Measurements from ENCODE around the gene LTA4H.

The LTA4H gene

DNA sequence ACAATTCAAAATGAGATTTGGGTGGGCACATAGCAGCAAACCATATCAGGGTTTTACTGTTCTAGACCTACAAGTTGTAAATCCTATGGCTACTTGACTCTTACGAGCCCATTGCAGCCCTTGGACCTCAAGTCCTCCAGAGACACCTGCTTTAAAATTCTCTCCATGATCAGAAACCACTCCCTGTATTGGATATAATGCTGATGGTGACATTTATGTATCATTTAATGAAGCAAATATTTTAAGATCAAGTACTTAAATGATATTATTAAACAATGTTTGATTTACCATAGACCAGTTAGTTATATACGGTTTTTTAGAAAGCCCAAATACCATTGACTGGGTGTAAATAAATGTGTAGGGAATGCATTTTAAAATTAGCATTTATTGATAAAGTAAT is 68.1 kb downstream of the LTA4H start:
- in situ Hi-C loops (cut with MboI; ENCODE audit: low sequenced_read_pairs), result no loop called here

DNA sequence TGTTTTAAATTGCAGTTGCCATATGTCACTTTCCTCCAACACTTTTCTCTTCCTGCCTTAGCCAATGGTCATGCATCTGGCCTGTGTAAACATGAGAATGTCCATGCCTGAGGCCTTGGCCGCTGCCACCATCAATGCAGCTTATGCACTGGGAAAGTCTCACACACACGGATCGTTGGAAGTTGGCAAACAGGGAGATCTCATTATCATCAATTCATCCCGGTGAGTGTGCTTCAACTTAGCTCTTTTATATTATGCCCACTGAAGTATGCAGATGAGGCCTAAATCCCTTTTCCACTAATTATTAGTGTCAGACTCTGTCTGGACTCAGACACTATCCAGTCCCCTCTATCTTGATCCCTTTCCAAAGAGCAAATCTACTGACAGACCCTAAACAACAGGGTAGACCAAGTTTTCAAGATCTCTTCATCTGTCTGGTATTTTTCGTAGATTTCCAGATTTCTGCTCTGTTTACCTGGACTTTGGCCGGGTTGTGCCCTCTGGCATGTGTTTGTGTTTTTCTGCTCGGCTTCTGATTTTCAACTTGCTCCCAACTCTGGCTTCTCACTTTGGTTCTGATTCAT is 69.0 kb downstream of the LTA4H start:
- in situ Hi-C loops (cut with MboI; ENCODE audit: low sequenced_read_pairs), result no loop called here

DNA sequence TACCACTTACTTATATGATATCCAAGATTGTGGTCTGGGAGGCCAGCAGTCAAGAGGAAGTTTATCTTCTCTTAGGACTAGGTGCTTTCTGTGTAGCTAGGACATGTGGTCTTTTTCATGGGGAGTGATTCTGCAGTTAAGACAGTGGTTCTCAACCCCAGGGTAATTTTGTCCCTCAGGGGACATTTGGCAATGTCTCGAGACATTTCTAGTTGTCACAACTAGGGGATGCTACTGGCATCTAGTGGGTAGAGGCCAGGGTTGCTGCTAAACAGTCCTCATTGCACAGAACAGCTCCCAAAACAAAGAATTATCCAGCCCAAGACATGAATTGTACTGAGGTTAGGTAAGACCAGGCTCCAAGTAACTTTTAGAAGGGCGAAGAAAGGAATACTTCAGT is 72.3 kb downstream of the LTA4H start:
- in situ Hi-C loops (cut with MboI; ENCODE audit: low sequenced_read_pairs), result no loop called here

DNA sequence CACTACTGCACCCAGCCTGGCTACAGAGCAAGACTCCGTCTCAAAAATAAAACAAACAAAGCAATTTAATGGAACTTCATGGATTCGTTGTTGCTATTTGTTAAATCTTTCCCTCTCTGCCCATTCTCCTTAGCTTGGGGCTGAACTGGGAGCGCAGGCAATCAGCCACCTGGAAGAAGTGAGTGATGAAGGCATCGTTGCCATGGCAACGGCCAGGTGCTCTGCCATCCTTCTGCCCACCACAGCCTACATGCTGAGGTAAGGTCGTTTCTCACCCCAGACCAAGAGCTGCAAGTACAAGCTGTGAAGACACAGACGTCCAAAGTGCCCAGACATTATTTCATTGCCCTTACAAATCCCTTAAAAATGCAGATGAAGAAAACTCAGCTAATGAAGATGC is 73.2 kb downstream of the LTA4H start:
- in situ Hi-C loops (cut with MboI; ENCODE audit: low sequenced_read_pairs), result no loop called here

DNA sequence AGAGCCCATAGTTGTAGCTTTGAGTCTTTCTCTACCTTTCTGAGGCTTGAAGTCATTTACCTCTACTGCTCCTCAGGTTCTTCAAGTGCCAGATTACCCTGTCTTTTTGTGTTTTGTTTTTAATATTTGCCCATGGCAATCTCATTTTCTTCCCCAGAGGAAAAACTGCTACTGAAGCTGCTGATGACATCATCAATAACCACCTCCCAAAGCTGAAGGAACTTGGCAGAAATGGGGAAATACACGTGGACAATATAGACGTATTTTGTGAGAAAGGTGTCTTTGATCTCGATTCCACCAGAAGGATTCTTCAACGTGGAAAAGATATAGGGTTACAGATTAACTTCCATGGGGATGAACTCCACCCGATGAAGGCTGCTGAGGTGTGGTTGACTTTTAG is 75.1 kb downstream of the LTA4H start:
- in situ Hi-C loops (cut with MboI; ENCODE audit: low sequenced_read_pairs), result no loop called here

DNA sequence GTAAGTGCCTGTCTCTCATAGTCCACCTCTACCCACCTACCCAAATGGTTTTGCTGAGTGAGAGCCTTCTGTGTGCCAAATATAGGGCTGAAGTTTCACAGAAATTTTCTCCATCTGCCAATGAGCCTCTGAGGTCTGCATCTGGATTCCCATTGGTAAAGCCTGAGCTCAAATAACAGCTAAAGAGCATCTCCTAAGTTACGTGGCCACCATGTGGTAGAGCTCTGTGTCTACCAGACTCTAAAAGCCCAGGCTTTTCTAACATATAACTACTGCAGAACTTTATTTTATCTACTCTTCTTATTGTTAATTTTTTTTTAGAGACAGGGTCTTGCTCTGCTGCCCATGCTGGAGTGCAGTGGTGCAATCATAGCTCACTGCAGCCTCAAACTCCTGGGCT is 76.3 kb downstream of the LTA4H start:
- in situ Hi-C loops (cut with MboI; ENCODE audit: low sequenced_read_pairs), result no loop called here

DNA sequence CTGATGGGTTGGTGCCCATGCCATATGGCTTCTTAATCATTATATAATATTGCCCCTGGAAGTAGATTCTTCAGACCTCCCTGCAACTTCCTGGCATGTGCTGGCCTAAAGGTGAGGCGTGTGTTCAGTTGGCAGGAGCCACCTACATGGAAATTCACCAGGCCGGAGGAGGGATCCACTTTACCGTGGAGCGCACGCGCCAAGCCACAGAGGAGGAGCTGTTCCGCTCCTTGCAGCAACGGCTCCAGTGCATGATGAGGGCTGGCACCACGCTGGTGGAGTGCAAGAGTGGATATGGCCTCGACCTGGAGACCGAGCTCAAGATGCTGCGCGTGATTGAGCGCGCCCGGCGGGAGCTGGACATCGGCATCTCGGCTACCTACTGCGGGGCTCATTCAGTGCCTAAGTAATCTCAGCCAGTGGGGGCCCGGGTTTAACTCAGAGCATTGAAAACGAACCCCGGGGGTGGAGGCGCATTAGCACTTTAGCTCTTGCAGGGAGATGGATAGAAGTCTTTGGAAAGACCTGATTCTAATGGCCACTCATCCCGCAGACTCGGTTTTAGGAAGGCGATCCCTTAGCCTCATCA is 78.7 kb downstream of the LTA4H start:
- in situ Hi-C loops (cut with MboI; ENCODE audit: low sequenced_read_pairs), result no loop called here

DNA sequence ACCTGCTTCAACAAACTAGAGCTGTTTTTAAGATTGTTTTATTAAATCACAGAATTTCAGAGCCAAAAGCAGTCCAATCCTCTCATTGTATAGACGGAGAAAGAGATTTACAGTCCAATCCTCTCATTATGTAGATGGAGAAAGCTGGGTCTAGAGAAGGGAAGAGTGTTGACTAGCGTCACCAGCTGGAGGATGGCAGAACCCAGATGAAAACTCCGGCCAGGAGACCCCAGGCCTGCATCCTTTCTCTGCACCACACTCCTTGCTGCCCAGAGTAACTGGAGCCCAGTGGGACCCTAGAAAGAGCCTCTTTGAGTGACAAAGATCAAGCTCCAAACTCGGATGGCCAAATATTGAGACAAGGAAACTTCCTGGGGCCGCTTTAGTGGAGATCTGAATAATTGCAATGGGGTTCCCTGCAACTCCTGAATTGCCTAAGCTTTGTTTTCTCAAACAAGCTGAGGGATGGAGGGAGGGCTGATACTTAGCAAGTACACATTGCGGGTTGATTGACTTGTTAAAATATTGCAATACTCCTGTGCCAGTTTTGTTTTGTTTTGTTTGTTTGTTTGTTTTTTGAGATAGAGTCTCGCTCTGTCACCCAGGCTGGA is 79.7 kb downstream of the LTA4H start:
- in situ Hi-C loops (cut with MboI; ENCODE audit: low sequenced_read_pairs), result no loop called here

DNA sequence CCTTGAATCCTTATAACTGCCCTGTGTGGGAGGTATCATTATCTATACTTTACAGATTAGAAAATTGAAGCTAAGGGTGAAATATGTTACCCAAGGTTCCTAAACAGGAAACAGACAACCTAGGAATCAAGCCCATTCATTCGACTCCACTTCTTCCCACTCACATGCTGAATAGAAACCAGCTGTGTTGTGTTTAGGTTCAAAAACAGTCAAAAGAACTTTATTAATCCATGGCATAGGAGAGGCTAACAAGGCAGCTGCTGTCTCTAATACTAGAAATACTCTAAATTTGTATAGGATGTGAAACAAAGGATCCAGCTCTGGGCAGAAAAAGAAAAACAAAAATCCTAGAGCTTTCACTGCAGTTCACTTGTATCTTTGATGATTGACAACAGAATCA is 82.4 kb downstream of the LTA4H start:
- in situ Hi-C loops (cut with MboI; ENCODE audit: low sequenced_read_pairs), result no loop called here

DNA sequence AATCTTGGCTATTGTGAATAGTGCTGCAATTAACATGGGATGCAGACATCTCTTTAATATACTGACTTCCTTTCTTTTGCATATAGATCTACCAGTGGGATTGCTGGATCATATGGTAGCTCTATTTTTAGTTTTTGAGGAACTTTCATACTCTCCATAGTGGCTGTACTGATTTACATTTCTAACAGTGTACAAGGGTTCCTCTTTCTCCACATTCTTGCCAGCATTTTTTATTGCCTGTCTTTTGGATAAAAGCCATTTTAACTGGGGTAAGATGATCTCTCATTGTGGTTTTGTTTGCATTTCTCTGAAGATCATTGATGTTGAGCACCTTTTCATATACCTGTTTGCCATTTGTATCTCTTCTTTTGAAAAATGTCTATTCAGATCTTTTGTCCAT is 83.9 kb downstream of the LTA4H start:
- in situ Hi-C loops (cut with MboI; ENCODE audit: low sequenced_read_pairs), result no loop called here
